ENCODE results near the gene TJP3. TPM values are rescaled to one million over a fixed set of nuclear protein-coding genes. Genes with fewer than 3 reads are reported as not detected.

The TJP3 gene
- total RNA-seq, 1 experiment from 2014 or later, result 10.7 TPM

- no peaks in the 10 kb centered on the region; the same call in 1 of the 2 replicates for H3K36me3 ChIP-seq (replicated peaks; ENCODE audit: control insufficient read depth, insufficient read depth, low read length)
- peak; percentile 62 for DNase-seq
- no peak overlapping the region for H3K4me3 ChIP-seq (ENCODE audit: insufficient read depth, low read depth, low read length)
- no peaks in the 10 kb centered on the region for H3K27me3 ChIP-seq (ENCODE audit: control insufficient read depth, insufficient read depth, low read length)
Measured at GRCh38 chr19:3778104-3778867, 70.1 kb downstream of the TJP3 start.

- Histone ChIP-seq H3K4me3 (ENCODE audit: insufficient read depth, low read depth, low read length) (no peak overlapping the region), H3K27me3 (ENCODE audit: control insufficient read depth, insufficient read depth, low read length) (no peaks in the 10 kb centered on the region; the same call in 1 of the 2 replicates), H3K36me3 (replicated peaks; ENCODE audit: control insufficient read depth, insufficient read depth, low read length) (no peaks in the 10 kb centered on the region; the same call in 1 of the 2 replicates)
- DNase-seq, result peak; percentile 72
Measured at GRCh38 chr19:3778899-3779723, 70.9 kb downstream of the TJP3 start.

- DNase-seq, result no peak
- H3K27me3 ChIP-seq (ENCODE audit: control insufficient read depth, insufficient read depth, low read length), result peaks cover 12% of the 10 kb centered on the region
- no peak overlapping the region for H3K4me3 ChIP-seq (ENCODE audit: insufficient read depth, low read depth, low read length)
- H3K36me3 ChIP-seq (replicated peaks; ENCODE audit: control insufficient read depth, insufficient read depth, low read length), result no peaks in the 10 kb centered on the region; the same call in 1 of the 2 replicates
Measured at GRCh38 chr19:3780786-3781304, 72.7 kb downstream of the TJP3 start.

GRCh38 chr19:3781603-3782002 is 73.4 kb downstream of the TJP3 start:
- no peaks in the 10 kb centered on the region; the same call in 1 of the 2 replicates for H3K36me3 ChIP-seq (replicated peaks; ENCODE audit: control insufficient read depth, insufficient read depth, low read length)
- H3K27me3 ChIP-seq (ENCODE audit: control insufficient read depth, insufficient read depth, low read length), result peaks cover 17% of the 10 kb centered on the region
- DNase-seq, result no peak
- no peak overlapping the region for H3K4me3 ChIP-seq (ENCODE audit: insufficient read depth, low read depth, low read length)

- H3K36me3 ChIP-seq (replicated peaks; ENCODE audit: control insufficient read depth, insufficient read depth, low read length), result no peaks in the 10 kb centered on the region; the same call in 1 of the 2 replicates
- no peak for DNase-seq
- H3K27me3 ChIP-seq (ENCODE audit: control insufficient read depth, insufficient read depth, low read length), result peaks cover 17% of the 10 kb centered on the region
Measured at GRCh38 chr19:3782330-3782729, 74.1 kb downstream of the TJP3 start.

DNA sequence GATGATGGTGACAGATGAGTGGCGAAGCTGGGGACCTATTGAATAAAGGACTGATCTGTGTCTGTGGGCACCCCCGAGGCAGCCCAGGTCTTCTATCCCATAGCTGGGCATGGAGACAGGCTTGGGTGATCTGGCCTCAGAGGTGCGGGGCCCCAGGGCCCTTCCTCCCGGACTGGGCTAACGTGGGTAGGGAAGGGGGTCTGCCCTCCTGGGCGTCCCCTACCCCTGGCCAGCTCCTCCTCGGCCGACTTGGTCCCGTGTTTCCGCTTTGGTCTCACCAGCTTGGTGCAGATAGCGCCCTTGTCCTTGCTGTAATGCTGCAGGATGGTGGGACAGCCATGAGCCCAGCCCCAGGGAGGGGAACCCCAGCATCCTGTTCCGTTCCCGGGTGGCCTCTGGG is 74.7 kb downstream of the TJP3 start:
- H3K4me3 ChIP-seq (ENCODE audit: insufficient read depth, low read depth, low read length), result no peak overlapping the region
- peak; percentile 43 for DNase-seq
- H3K27me3 ChIP-seq (ENCODE audit: control insufficient read depth, insufficient read depth, low read length), result peaks cover 17% of the 10 kb centered on the region
- no peaks in the 10 kb centered on the region; the same call in 1 of the 2 replicates for H3K36me3 ChIP-seq (replicated peaks; ENCODE audit: control insufficient read depth, insufficient read depth, low read length)

More at GRCh38 chr19:3782330-3782729, 74.1 kb downstream of the TJP3 start:
- no peak overlapping the region for H3K4me3 ChIP-seq (ENCODE audit: insufficient read depth, low read depth, low read length)

DNA sequence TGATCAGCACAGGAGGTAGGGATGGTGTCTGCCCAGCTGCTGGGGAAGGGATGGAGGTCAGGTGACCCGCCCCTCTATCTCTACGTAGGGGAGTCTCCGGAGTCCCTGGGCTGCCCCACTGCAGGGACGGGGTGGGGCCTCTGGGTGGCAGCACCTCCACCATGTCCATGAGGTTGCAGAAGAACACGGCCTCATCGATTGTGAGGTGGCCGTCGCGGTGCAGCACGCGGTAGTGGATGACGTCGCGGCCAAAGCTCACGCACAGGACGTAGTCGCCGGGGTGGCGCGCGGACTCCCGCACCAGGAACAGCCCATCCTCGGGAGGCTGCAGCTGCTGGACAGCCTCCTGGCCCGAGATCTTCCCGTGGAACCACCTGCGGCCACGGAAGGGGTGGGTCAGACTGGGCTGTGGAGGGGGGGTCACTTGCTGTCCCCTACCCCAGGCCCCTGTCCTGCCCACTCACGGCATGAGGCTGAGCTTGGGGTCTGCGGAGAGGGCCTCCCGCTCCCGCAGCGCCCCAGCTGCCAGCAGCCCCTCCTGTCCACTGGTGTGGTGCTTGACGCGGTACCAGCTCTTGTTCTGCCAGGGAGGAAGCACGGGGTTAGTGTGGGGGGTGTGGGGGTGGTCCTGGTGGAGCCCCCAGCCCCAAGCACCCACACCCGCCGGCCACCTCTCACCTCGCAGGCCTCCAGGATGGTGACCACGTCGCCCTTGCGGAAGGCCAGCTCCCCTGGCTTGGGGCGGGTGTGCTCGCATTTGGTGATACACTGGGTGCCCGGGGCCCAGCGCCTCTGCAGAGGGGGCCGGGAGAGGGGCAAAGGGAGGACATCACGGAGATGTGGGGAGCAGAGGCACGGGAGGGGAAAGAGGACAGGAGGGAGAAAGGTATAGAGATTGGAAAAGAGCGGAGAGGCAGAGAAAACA is 75.7 kb downstream of the TJP3 start:
- DNase-seq, result peak; percentile 96
- no peaks in the 10 kb centered on the region; the same call in 1 of the 2 replicates for H3K36me3 ChIP-seq (replicated peaks; ENCODE audit: control insufficient read depth, insufficient read depth, low read length)
- peaks cover 17% of the 10 kb centered on the region for H3K27me3 ChIP-seq (ENCODE audit: control insufficient read depth, insufficient read depth, low read length)
- no peak overlapping the region for H3K4me3 ChIP-seq (ENCODE audit: insufficient read depth, low read depth, low read length)

- Histone ChIP-seq H3K27me3 (ENCODE audit: control insufficient read depth, insufficient read depth, low read length) (peaks cover 17% of the 10 kb centered on the region), H3K36me3 (replicated peaks; ENCODE audit: control insufficient read depth, insufficient read depth, low read length) (no peaks in the 10 kb centered on the region; the same call in 1 of the 2 replicates), H3K4me3 (ENCODE audit: insufficient read depth, low read depth, low read length) (peak overlapping the region; percentile 81)
- DNase-seq, result peak; percentile 81
Measured at GRCh38 chr19:3784607-3785450, 76.6 kb downstream of the TJP3 start.

GRCh38 chr19:3785451-3785937 is 77.3 kb downstream of the TJP3 start:
- peaks cover 17% of the 10 kb centered on the region for H3K27me3 ChIP-seq (ENCODE audit: control insufficient read depth, insufficient read depth, low read length)
- peak; percentile 79 for DNase-seq
- H3K36me3 ChIP-seq (replicated peaks; ENCODE audit: control insufficient read depth, insufficient read depth, low read length), result no peaks in the 10 kb centered on the region; the same call in 1 of the 2 replicates
- peak overlapping the region; percentile 81 for H3K4me3 ChIP-seq (ENCODE audit: insufficient read depth, low read depth, low read length)

GRCh38 chr19:3785938-3786824 is 78.0 kb downstream of the TJP3 start, which contains the start of gene MATK:
Gene MATK, minus strand, starts transcription at chr19:3786381. Its CDS starts 1,246 bp downstream, at chr19:3785135.
- DNase-seq, result peak; percentile 91
- no peaks in the 10 kb centered on the region; the same call in 1 of the 2 replicates for H3K36me3 ChIP-seq (replicated peaks; ENCODE audit: control insufficient read depth, insufficient read depth, low read length)
- peaks cover 17% of the 10 kb centered on the region for H3K27me3 ChIP-seq (ENCODE audit: control insufficient read depth, insufficient read depth, low read length)
- H3K4me3 ChIP-seq (ENCODE audit: insufficient read depth, low read depth, low read length), result peak within 1 kb of the TSS; percentile 81

- peak; percentile 52 for DNase-seq
- Histone ChIP-seq H3K4me3 (ENCODE audit: insufficient read depth, low read depth, low read length) (no peak overlapping the region), H3K27me3 (ENCODE audit: control insufficient read depth, insufficient read depth, low read length) (peaks cover 17% of the 10 kb centered on the region), H3K36me3 (replicated peaks; ENCODE audit: control insufficient read depth, insufficient read depth, low read length) (no peaks in the 10 kb centered on the region)
Measured at GRCh38 chr19:3788996-3789778, 81.0 kb downstream of the TJP3 start.

Data from H7 (cell line).